HepG2 (cell line): ENCODE data around the gene OBI1. TPM values are rescaled to one million over a fixed set of nuclear protein-coding genes. Genes with fewer than 3 reads are reported as not detected.
A peak's percentile ranks its signal among the peaks of the same experiment; 100 is the strongest.

Experiments used
- CCDC6 ChIP-seq: sonication (generic); formaldehyde crosslinking; IDR thresholded peaks from 2 replicates; pipeline ENCODE4 v1.8.1; 2022; ENCODE audit warnings: mild to moderate bottlenecking, missing genetic modification reagents, moderate library complexity
- CREM ChIP-seq, 2 experiments: sonication (generic) in 1 of 2; formaldehyde crosslinking in 1 of 2; IDR thresholded peaks; 2 replicates each; pipeline versions ENCODE4 v1.4.0 to v1.6.1; 2016 to 2020; ENCODE audit warnings: antibody characterized with exemption in 1 of 2, mild to moderate bottlenecking in 1 of 2, missing genetic modification reagents in 1 of 2
- DZIP1 ChIP-seq: sonication (generic); formaldehyde crosslinking; IDR thresholded peaks from 2 replicates; pipeline ENCODE4 v1.5.0; 2020; ENCODE audit warnings: mild to moderate bottlenecking, missing genetic modification reagents
- HHEX ChIP-seq: IDR thresholded peaks from 2 replicates; pipeline ENCODE4 v1.6.1; 2016; ENCODE audit warnings: control low read depth
- MIXL1 ChIP-seq: IDR thresholded peaks from 2 replicates; pipeline ENCODE4 v1.6.1; 2016
- MXD4 ChIP-seq: IDR thresholded peaks from 2 replicates; pipeline ENCODE4 v1.6.1; 2016; ENCODE audit warnings: mild to moderate bottlenecking, missing biosample characterization, missing genetic modification reagents
- NCOR1 ChIP-seq: fragments of 200-600 bp; sonication (generic); IDR thresholded peaks from 2 replicates; pipeline ENCODE4 v1.7.0; 2017; ENCODE audit warnings: antibody characterized with exemption, low read length, borderline replicate concordance
- REXO4 ChIP-seq: sonication (generic); formaldehyde crosslinking; IDR thresholded peaks from 2 replicates; pipeline ENCODE4 v1.8.0; 2022; ENCODE audit warnings: missing genetic modification reagents, mild to moderate bottlenecking, borderline replicate concordance
- SIN3A ChIP-seq: IDR thresholded peaks from 2 replicates; pipeline ENCODE4 v1.6.1; 2011; ENCODE audit warnings: low read depth, mild to moderate bottlenecking, control low read depth, low read length, borderline replicate concordance
- ZNF12 ChIP-seq: sonication (generic); formaldehyde crosslinking; IDR thresholded peaks from 2 replicates; pipeline ENCODE4 v1.5.0; 2020; ENCODE audit warnings: missing genetic modification reagents
- ZNF142 ChIP-seq: sonication (generic); formaldehyde crosslinking; IDR thresholded peaks from 2 replicates; pipeline ENCODE4 v1.4.0; 2020; ENCODE audit warnings: missing genetic modification reagents
- ZNF280B ChIP-seq: sonication (generic); formaldehyde crosslinking; IDR thresholded peaks from 2 replicates; pipeline ENCODE4 v1.5.0; 2020; ENCODE audit warnings: missing genetic modification reagents, mild to moderate bottlenecking, borderline replicate concordance
- ZNF605 ChIP-seq: sonication (generic); formaldehyde crosslinking; IDR thresholded peaks from 2 replicates; pipeline ENCODE4 v1.8.0; 2022; ENCODE audit warnings: mild to moderate bottlenecking, missing genetic modification reagents
- ZNF816 ChIP-seq: sonication (generic); formaldehyde crosslinking; IDR thresholded peaks from 2 replicates; pipeline ENCODE4 v1.8.0; 2022; ENCODE audit warnings: missing genetic modification reagents, mild to moderate bottlenecking, borderline replicate concordance
- ZSCAN21 ChIP-seq: sonication (generic); formaldehyde crosslinking; IDR thresholded peaks from 2 replicates; pipeline ENCODE4 v1.8.0; 2022; ENCODE audit warnings: mild to moderate bottlenecking, missing genetic modification reagents, moderate library complexity, borderline replicate concordance
- polyA plus RNA-seq, 8 experiments: library from polyadenylated mRNA; depleted of rRNA in 3 of 8; stranded (reverse) in 7 of 8; unstranded in 1 of 8; fragments of >200 nt; fragmentation: Illumina TruSeq in 4 of 8; extraction: Trizol in 4 of 8; gene quantifications; 2 replicates each; pipeline versions ENCODE4 v1.2.1 to v1.2.3, GENCODE V29; 2011 to 2016; ENCODE audit warnings: low read depth in 4 of 8, missing spikeins in 1 of 8, mixed read lengths in 1 of 8; ENCODE audit not compliant: insufficient read depth in 1 of 8
- total RNA-seq, 5 experiments: library from RNA; depleted of rRNA; stranded (reverse); fragments of >200 nt; fragmentation: Illumina TruSeq; extraction: Trizol; gene quantifications; 2 replicates each; pipeline ENCODE4 v1.2.3, GENCODE V29; 2016; ENCODE audit warnings: low read depth in 1 of 5
- TF ChIP-seq, protein P1 (sequence below): sonication (generic); formaldehyde crosslinking; IDR thresholded peaks from 2 replicates; pipeline ENCODE4 v1.8.1; 2022; ENCODE audit warnings: mild to moderate bottlenecking, missing genetic modification reagents

OBI1 gene
- total and polyA plus RNA-seq, 2 of the 13 experiments (the other 11 are each of a cell fraction or from before 2014, with no cell fraction given): 7.8 to 23.5 TPM

- TF ChIP-seq ZNF605 (0 out of 2 replicates have a peak, but pooled peaks have one; percentile 64), ZNF816 (CRISPR knock-in tag) (peak; percentile 33; the same call in 1 of the 2 replicates), CCDC6 (CRISPR knock-in tag) (peak; percentile 69; the same call in 1 of the 2 replicates), MIXL1 (CRISPR knock-in tag) (no peak), HHEX (CRISPR knock-in tag) (no peak), ZNF12 (CRISPR knock-in tag) (peak; percentile 43; the same call in 1 of the 2 replicates), DZIP1 (CRISPR knock-in tag) (no peak), ZNF280B (CRISPR knock-in tag) (peak; percentile 56; the same call in 1 of the 2 replicates), ZSCAN21 (CRISPR knock-in tag) (peak; percentile 86), CREM (IDR thresholded peaks at IDR 0.05) (peak; percentile 13; the same call in 1 of the 2 replicates), CREM (CRISPR knock-in tag; IDR thresholded peaks at IDR 0.05) (no peak), NCOR1 (peak; percentile 31; the same call in 1 of the 2 replicates), ZNF142 (CRISPR knock-in tag) (no peak), REXO4 (CRISPR knock-in tag) (0 out of 2 replicates have a peak, but pooled peaks have one; percentile 43), SIN3A (peak; percentile 55), MXD4 (CRISPR knock-in tag) (peak; percentile 81)
- TF ChIP-seq, protein P1, sequence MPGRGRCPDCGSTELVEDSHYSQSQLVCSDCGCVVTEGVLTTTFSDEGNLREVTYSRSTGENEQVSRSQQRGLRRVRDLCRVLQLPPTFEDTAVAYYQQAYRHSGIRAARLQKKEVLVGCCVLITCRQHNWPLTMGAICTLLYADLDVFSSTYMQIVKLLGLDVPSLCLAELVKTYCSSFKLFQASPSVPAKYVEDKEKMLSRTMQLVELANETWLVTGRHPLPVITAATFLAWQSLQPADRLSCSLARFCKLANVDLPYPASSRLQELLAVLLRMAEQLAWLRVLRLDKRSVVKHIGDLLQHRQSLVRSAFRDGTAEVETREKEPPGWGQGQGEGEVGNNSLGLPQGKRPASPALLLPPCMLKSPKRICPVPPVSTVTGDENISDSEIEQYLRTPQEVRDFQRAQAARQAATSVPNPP: peak; percentile 35; the same call in 1 of the 2 replicates
Measured at GRCh38 chr13:78658630-78659449, at the start of gene OBI1 (continued).
